ENCODE measurements around the gene SPDYE6.

Gene SPDYE6

GRCh38 chr7:102313997-102314780, 42.1 kb downstream of the SPDYE6 start:
- H3K27me3 ChIP-seq (replicated peaks; ENCODE audit: control insufficient read depth, insufficient read depth, low read length), result no peaks in the 10 kb centered on the region
- no peak for TF ChIP-seq CTCF (IDR thresholded peaks at IDR 0.05; ENCODE audit: insufficient read depth, low read length, poor library complexity, severe bottlenecking)
- no peak for DNase-seq (ENCODE audit: extremely low read depth, insufficient read length)
- H3K36me3 ChIP-seq (ENCODE audit: control insufficient read depth, insufficient read depth, low read length), result peaks cover 26% of the 10 kb centered on the region
- no peak overlapping the region for H3K4me3 ChIP-seq (replicated peaks; ENCODE audit: low read depth, low read length)

GRCh38 chr7:102312317-102312716, 43.9 kb downstream of the SPDYE6 start:
- Histone ChIP-seq H3K27me3 (replicated peaks; ENCODE audit: control insufficient read depth, insufficient read depth, low read length) (no peaks in the 10 kb centered on the region), H3K36me3 (ENCODE audit: control insufficient read depth, insufficient read depth, low read length) (peaks cover 33% of the 10 kb centered on the region), H3K4me3 (replicated peaks; ENCODE audit: low read depth, low read length) (no peak overlapping the region)
- DNase-seq (ENCODE audit: extremely low read depth, insufficient read length), result no peak
- no peak for TF ChIP-seq CTCF (IDR thresholded peaks at IDR 0.05; ENCODE audit: insufficient read depth, low read length, poor library complexity, severe bottlenecking)

DNA sequence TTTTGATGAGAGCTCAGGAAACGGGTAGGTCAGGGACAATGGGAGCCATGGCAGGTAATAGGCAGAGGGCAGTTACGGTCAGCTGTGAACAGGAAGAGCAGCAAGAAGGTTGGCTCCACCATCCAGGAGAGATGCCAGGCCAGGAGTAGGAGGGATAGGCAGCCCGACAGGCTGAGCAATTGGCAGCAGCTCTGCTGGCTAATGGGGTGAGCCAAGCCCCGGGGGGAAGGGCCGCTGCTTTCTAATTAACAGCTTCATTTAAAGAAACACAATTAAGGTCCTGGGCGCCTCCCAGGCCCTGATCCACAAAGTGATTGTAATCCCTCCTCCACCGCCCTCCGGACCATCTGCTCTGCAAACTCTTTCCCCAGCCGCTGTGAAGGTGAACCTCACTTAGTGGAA, 45.8 kb downstream of the SPDYE6 start:
- DNase-seq (ENCODE audit: extremely low read depth, insufficient read length), result no peak
- Histone ChIP-seq H3K4me3 (replicated peaks; ENCODE audit: low read depth, low read length) (no peak overlapping the region), H3K36me3 (ENCODE audit: control insufficient read depth, insufficient read depth, low read length) (peaks cover 27% of the 10 kb centered on the region), H3K27me3 (replicated peaks; ENCODE audit: control insufficient read depth, insufficient read depth, low read length) (no peaks in the 10 kb centered on the region)
- no peak for TF ChIP-seq CTCF (IDR thresholded peaks at IDR 0.05; ENCODE audit: insufficient read depth, low read length, poor library complexity, severe bottlenecking)

- no peak for TF ChIP-seq CTCF (IDR thresholded peaks at IDR 0.05; ENCODE audit: insufficient read depth, low read length, poor library complexity, severe bottlenecking)
- H3K36me3 ChIP-seq (ENCODE audit: control insufficient read depth, insufficient read depth, low read length), result peaks cover 26% of the 10 kb centered on the region
- H3K4me3 ChIP-seq (replicated peaks; ENCODE audit: low read depth, low read length), result peak overlapping the region; percentile 48
- no peaks in the 10 kb centered on the region for H3K27me3 ChIP-seq (replicated peaks; ENCODE audit: control insufficient read depth, insufficient read depth, low read length)
- peak; percentile 94 for DNase-seq (ENCODE audit: extremely low read depth, insufficient read length)
These were observed 49.1 kb downstream of the SPDYE6 start for GRCh38 chr7:102306916-102307677.

DNA sequence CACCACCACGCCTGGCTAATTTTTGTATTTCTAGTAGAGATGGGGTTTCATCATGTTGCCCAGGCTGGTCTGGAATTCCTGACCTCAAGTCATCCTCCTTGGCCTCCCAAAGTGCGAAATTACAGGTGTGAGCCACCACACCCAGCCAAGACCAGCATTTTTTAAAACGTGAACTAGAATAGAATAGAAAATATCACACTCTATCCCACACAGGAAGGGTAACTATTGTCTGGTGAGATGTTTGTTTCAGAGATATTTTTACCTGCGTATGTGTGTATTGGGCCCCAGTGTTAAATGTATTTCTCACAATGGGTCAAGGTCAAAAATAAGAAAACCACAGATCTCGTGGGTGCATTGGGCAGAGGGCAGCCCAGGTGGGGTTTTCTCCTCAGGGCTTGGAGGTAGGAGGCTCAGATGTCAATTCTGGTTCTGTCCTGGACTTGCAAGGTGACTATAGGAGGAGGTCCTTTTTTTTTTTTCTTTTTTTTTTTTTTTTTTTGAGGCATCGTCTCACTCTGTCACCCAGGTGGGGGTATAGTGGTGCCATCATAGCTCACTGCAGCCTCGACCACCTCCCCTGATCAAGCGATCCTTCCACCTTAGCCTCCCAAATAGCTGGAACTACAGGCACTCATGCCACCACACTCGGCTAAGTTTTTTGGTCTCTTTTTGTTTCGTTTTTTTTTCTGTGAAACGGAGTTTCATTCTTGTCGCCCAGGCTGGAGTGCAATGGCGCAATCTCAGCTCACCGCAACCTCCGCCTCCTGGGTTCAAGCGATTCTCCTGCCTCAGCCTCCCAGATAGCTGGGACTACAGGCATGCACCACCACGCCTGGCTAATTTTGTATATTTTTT, 50.6 kb downstream of the SPDYE6 start:
- H3K36me3 ChIP-seq (ENCODE audit: control insufficient read depth, insufficient read depth, low read length), result peaks cover 30% of the 10 kb centered on the region
- H3K27me3 ChIP-seq (replicated peaks; ENCODE audit: control insufficient read depth, insufficient read depth, low read length), result no peaks in the 10 kb centered on the region
- H3K4me3 ChIP-seq (replicated peaks; ENCODE audit: low read depth, low read length), result peak overlapping the region; percentile 39
- DNase-seq (ENCODE audit: extremely low read depth, insufficient read length), result peak; percentile 78
- TF ChIP-seq CTCF (IDR thresholded peaks at IDR 0.05; ENCODE audit: insufficient read depth, low read length, poor library complexity, severe bottlenecking), result no peak
